ENCODE data around the gene JARID2. TPM values are rescaled to one million over a fixed set of nuclear protein-coding genes. Genes with fewer than 3 reads are reported as not detected.

The JARID2 gene
- total RNA-seq, 1 donor from 2014 or later, result 12.5 TPM

DNA sequence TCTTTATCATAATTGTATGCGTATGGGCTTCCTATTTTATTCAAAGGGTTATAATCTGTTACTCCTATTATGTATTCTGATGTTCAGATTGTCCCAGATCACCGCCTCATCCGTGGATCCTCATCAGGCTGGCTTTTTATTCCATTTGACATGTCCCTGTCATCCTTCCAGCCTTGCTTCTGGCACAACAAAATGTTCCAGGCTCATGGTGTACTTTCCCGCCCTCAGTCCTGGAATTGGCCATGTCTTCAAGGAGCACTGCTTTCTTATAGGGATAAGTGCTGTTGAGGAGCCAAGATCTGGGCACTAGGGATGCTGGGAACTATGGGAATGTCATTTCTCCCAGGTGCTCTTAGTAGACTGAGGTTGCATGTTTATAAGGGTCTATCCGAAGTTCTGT lies 207.8 kb downstream of the JARID2 start:
- H3K9me3 Mint-ChIP-seq (ENCODE audit: unreplicated experiment), result no peaks in the 10 kb centered on the region
- no peaks in the 10 kb centered on the region for H3K27me3 Mint-ChIP-seq (ENCODE audit: unreplicated experiment)
- no peak overlapping the region for H3K27ac Mint-ChIP-seq (ENCODE audit: unreplicated experiment)
- TF ChIP-seq CTCF (IDR thresholded peaks at IDR 0.05), result no peak
- DNase-seq (ENCODE audit: extremely low spot score, unreplicated experiment), result no peak
- H3K4me3 Mint-ChIP-seq (ENCODE audit: unreplicated experiment), result no peak overlapping the region
- peaks cover 20% of the 10 kb centered on the region for H3K4me1 Mint-ChIP-seq (ENCODE audit: unreplicated experiment)
- H3K36me3 Mint-ChIP-seq (ENCODE audit: unreplicated experiment), result peaks cover 10% of the 10 kb centered on the region

DNA sequence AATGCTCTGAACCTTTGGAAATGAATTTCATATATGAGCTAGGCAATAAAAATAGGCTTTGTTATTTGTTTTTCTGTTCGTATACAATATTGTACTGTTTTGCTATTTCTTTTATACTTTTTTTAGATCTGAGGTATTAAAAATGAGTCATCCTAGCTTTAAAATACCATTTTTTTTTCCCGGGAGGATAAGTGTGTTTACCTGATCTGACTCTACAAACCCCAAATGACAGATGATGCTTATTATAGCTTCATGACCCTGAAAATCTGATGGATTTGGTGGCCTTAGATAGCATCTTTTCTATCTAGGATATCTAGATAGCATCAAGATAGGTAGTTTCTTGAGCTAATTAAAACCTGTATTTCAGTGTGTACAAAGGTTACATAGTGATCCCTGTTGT lies 210.6 kb downstream of the JARID2 start:
- Mint-ChIP-seq H3K36me3 (ENCODE audit: unreplicated experiment) (peaks cover 10% of the 10 kb centered on the region), H3K4me3 (ENCODE audit: unreplicated experiment) (no peak overlapping the region), H3K4me1 (ENCODE audit: unreplicated experiment) (peaks cover 19% of the 10 kb centered on the region), H3K27ac (ENCODE audit: unreplicated experiment) (no peak overlapping the region), H3K27me3 (ENCODE audit: unreplicated experiment) (no peaks in the 10 kb centered on the region), H3K9me3 (ENCODE audit: unreplicated experiment) (no peaks in the 10 kb centered on the region)
- no peak for TF ChIP-seq CTCF (IDR thresholded peaks at IDR 0.05)
- DNase-seq (ENCODE audit: extremely low spot score, unreplicated experiment), result no peak

GRCh38 chr6:15457121-15457650 lies 211.3 kb downstream of the JARID2 start:
- no peaks in the 10 kb centered on the region for H3K27me3 Mint-ChIP-seq (ENCODE audit: unreplicated experiment)
- H3K4me1 Mint-ChIP-seq (ENCODE audit: unreplicated experiment), result peaks cover 19% of the 10 kb centered on the region
- no peak for TF ChIP-seq CTCF (IDR thresholded peaks at IDR 0.05)

GRCh38 chr6:15458021-15458459 lies 212.2 kb downstream of the JARID2 start:
- H3K27ac Mint-ChIP-seq (ENCODE audit: unreplicated experiment), result no peak overlapping the region
- no peak for DNase-seq (ENCODE audit: extremely low spot score, unreplicated experiment)
- no peak for TF ChIP-seq CTCF (IDR thresholded peaks at IDR 0.05)
- H3K4me3 Mint-ChIP-seq (ENCODE audit: unreplicated experiment), result no peak overlapping the region
- no peaks in the 10 kb centered on the region for H3K9me3 Mint-ChIP-seq (ENCODE audit: unreplicated experiment)
- peaks cover 22% of the 10 kb centered on the region for H3K4me1 Mint-ChIP-seq (ENCODE audit: unreplicated experiment)
- H3K27me3 Mint-ChIP-seq (ENCODE audit: unreplicated experiment), result no peaks in the 10 kb centered on the region
- H3K36me3 Mint-ChIP-seq (ENCODE audit: unreplicated experiment), result peaks cover 9% of the 10 kb centered on the region

More at GRCh38 chr6:15457121-15457650, 211.3 kb downstream of the JARID2 start:
- Mint-ChIP-seq H3K27ac (ENCODE audit: unreplicated experiment) (no peak overlapping the region), H3K9me3 (ENCODE audit: unreplicated experiment) (no peaks in the 10 kb centered on the region), H3K36me3 (ENCODE audit: unreplicated experiment) (peaks cover 10% of the 10 kb centered on the region), H3K4me3 (ENCODE audit: unreplicated experiment) (no peak overlapping the region)
- no peak for DNase-seq (ENCODE audit: extremely low spot score, unreplicated experiment)

- DNase-seq (ENCODE audit: extremely low spot score, unreplicated experiment), result no peak
- no peak for TF ChIP-seq CTCF (IDR thresholded peaks at IDR 0.05)
- peaks cover 23% of the 10 kb centered on the region for H3K4me1 Mint-ChIP-seq (ENCODE audit: unreplicated experiment)
These were observed 214.3 kb downstream of the JARID2 start for GRCh38 chr6:15460110-15460727.

More at GRCh38 chr6:15460110-15460727, 214.3 kb downstream of the JARID2 start:
- Mint-ChIP-seq H3K9me3 (ENCODE audit: unreplicated experiment) (no peaks in the 10 kb centered on the region), H3K36me3 (ENCODE audit: unreplicated experiment) (no peaks in the 10 kb centered on the region), H3K27me3 (ENCODE audit: unreplicated experiment) (no peaks in the 10 kb centered on the region), H3K4me3 (ENCODE audit: unreplicated experiment) (no peak overlapping the region), H3K27ac (ENCODE audit: unreplicated experiment) (no peak overlapping the region)

All from osteocyte (in vitro differentiated cells).